ENCODE data around the gene SSU72. TPM values are rescaled to one million over a fixed set of nuclear protein-coding genes. Genes with fewer than 3 reads are reported as not detected.

The SSU72 gene
- total RNA-seq, 2 experiments from 2014 or later: 95.4 to 101 TPM

DNA sequence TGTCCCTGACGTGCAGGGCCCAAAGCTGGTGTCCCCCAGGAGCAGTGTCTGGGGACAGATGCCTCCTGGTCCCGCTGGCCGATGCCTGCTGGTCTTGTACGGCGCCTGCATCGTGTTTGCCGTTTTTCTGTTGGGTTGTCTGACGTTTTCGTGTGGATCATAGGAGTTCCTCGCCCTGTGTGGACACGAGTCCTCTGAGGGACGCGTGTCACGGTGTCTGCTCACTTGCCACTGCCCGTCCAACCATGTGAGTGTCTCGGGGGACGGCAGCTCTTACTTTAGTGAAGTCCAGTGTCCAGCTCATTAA lies 48.1 kb upstream of the SSU72 start:
- Histone ChIP-seq H3K9me3 (ENCODE audit: control insufficient read depth in 1 of 2, insufficient read depth in 1 of 2, low read length in 2 of 2) (no peaks in the 10 kb centered on the region), H3K36me3 (ENCODE audit: insufficient read depth, low read length) (no peaks in the 10 kb centered on the region), H3K27me3 (ENCODE audit: control insufficient read depth in 1 of 2, insufficient read depth in 2 of 2, low read length in 2 of 2) (no peaks in the 10 kb centered on the region), H3K27ac (ENCODE audit: low read depth in 1 of 2, low read length in 2 of 2) (no peak overlapping the region), H3K4me1 (ENCODE audit: insufficient read depth, low read length) (peaks cover under 1% of the 10 kb centered on the region), H3K4me3 (ENCODE audit: low read length) (no peak overlapping the region)
- H3K9me3 Mint-ChIP-seq: no peaks in the 10 kb centered on the region
- ATAC-seq (ENCODE audit: poor library complexity) (no peak), DNase-seq (no peak)
- no peaks in the 10 kb centered on the region for H3K4me1 Mint-ChIP-seq (ENCODE audit: low read depth)
- no peaks in the 10 kb centered on the region for H3K36me3 Mint-ChIP-seq (ENCODE audit: low read depth)
- TF ChIP-seq, protein P1, sequence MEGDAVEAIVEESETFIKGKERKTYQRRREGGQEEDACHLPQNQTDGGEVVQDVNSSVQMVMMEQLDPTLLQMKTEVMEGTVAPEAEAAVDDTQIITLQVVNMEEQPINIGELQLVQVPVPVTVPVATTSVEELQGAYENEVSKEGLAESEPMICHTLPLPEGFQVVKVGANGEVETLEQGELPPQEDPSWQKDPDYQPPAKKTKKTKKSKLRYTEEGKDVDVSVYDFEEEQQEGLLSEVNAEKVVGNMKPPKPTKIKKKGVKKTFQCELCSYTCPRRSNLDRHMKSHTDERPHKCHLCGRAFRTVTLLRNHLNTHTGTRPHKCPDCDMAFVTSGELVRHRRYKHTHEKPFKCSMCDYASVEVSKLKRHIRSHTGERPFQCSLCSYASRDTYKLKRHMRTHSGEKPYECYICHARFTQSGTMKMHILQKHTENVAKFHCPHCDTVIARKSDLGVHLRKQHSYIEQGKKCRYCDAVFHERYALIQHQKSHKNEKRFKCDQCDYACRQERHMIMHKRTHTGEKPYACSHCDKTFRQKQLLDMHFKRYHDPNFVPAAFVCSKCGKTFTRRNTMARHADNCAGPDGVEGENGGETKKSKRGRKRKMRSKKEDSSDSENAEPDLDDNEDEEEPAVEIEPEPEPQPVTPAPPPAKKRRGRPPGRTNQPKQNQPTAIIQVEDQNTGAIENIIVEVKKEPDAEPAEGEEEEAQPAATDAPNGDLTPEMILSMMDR (IDR thresholded peaks at IDR 0.05): no peak
- CTCF ChIA-PET: no interaction called here
- POLR2A ChIA-PET: no interaction called here
- H3K4me3 Mint-ChIP-seq: peak overlapping the region; percentile 15
- H3K27ac Mint-ChIP-seq: peak overlapping the region; percentile 53
- H3K27me3 Mint-ChIP-seq: no peaks in the 10 kb centered on the region
- intact Hi-C loops (cut with DNase I, micrococcal nuclease): no loop called here

DNA sequence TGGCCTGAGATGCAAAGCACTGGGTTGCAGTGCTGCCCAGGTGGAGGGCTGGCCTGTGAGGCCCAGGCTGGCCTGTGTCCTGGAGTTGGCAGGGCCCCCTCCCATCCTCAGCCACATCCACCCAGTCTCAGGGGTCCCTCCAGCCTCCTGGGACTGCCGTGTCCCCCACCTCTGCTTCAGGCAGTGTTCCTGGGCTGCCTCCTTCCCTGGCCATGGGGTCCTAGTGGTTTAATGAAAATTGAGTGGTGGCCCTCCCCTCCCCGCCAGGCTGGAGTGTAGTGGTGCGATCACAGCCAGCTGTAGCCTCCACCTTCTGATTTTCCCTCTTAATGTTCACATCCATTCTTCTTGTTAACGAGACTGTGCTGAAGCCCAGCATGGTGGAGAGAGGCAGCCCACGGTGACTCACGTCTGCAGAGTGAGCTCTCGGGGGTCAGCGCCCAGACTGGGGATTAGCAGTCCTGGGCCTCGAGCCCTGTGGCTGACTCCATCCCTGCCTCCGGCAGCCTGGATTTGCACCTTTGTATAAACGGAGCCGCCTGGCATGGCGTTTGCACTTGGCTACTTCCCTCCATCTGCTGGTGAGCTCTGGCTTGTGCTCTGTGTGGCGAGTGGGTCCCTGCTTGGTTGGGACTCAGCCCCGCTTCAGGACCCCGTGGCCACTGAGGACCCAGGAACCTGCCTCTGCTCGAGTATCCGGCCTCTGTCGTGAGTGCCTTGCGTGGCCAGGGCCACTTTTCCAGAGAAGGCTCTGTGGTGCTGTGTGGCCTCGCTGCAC lies 47.5 kb upstream of the SSU72 start:
- H3K4me3 ChIP-seq (ENCODE audit: low read length): no peak overlapping the region
- ATAC-seq (ENCODE audit: poor library complexity): no peak
- H3K27me3 ChIP-seq (ENCODE audit: control insufficient read depth in 1 of 2, insufficient read depth in 2 of 2, low read length in 2 of 2): no peaks in the 10 kb centered on the region
- TF ChIP-seq, protein P1 (IDR thresholded peaks at IDR 0.05): no peak
- CTCF ChIA-PET: no interaction called here
- no peaks in the 10 kb centered on the region for H3K36me3 ChIP-seq (ENCODE audit: insufficient read depth, low read length)
- Mint-ChIP-seq H3K9me3 (no peaks in the 10 kb centered on the region), H3K27ac (peak overlapping the region; percentile 53), H3K27me3 (no peaks in the 10 kb centered on the region), H3K4me1 (ENCODE audit: low read depth) (peaks cover 3% of the 10 kb centered on the region), H3K36me3 (ENCODE audit: low read depth) (peaks cover 5% of the 10 kb centered on the region), H3K4me3 (peak overlapping the region; percentile 69)
- peaks cover 4% of the 10 kb centered on the region for H3K4me1 ChIP-seq (ENCODE audit: insufficient read depth, low read length)
- no peaks in the 10 kb centered on the region for H3K9me3 ChIP-seq (ENCODE audit: control insufficient read depth in 1 of 2, insufficient read depth in 1 of 2, low read length in 2 of 2)
- DNase-seq: no peak
- POLR2A ChIA-PET: no interaction called here
- H3K27ac ChIP-seq (ENCODE audit: low read depth in 1 of 2, low read length in 2 of 2): no peak overlapping the region
- intact Hi-C loops (cut with DNase I, micrococcal nuclease): no loop called here

DNA sequence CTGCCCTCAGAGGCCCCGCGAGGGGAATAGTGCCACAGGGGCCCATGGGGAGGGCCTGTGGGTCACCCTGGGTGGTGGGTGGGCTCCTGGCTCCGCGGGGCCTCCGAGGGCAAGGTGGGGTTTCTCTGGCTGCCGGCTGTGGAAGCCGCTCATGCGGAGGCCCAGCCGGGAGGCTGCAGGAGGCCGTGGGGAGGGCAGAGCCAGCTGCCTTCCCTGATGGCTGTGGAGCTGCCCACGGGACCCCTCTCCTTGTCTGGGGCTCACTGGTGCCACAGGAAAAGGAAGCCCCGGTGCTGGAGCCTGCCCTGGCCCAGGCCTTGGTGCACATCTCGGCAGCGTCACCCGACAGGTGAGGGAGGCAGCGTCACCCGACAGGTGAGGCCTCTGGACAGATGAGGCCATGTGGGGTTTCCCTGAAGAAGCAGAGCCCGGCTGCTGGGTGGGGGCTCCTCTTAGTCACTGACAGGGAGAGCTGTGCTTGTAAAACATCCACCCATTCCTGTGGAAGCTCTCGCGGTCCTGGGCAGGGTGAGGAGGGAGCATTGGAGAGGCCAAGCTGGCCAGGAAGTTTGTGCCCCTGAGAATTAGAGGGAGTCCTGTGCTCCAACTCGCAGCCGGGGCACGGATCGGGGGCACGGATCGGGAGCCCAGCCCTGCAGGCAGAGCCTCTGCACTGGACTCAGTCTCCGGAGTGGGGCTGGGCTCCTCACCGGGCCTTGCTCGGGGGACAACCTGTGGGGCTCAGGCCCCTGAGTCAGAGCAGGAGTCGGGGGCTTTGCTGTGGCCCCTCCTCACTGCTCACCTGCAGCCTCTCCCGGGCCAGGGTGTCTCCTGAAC lies 46.7 kb upstream of the SSU72 start:
- intact Hi-C loops (cut with DNase I, micrococcal nuclease): no loop called here
- Histone ChIP-seq H3K4me3 (ENCODE audit: low read length) (no peak overlapping the region), H3K27ac (ENCODE audit: low read depth in 1 of 2, low read length in 2 of 2) (no peak overlapping the region), H3K36me3 (ENCODE audit: insufficient read depth, low read length) (no peaks in the 10 kb centered on the region), H3K4me1 (ENCODE audit: insufficient read depth, low read length) (peaks cover 12% of the 10 kb centered on the region), H3K9me3 (ENCODE audit: control insufficient read depth in 1 of 2, insufficient read depth in 1 of 2, low read length in 2 of 2) (no peaks in the 10 kb centered on the region), H3K27me3 (ENCODE audit: control insufficient read depth in 1 of 2, insufficient read depth in 2 of 2, low read length in 2 of 2) (no peaks in the 10 kb centered on the region)
- Mint-ChIP-seq H3K27me3 (no peaks in the 10 kb centered on the region), H3K4me1 (ENCODE audit: low read depth) (peaks cover 5% of the 10 kb centered on the region), H3K27ac (no peak overlapping the region), H3K4me3 (no peak overlapping the region), H3K36me3 (ENCODE audit: low read depth) (peaks cover 6% of the 10 kb centered on the region), H3K9me3 (no peaks in the 10 kb centered on the region)
- ChIA-PET CTCF (no interaction called here), POLR2A (no interaction called here)
- no peak for DNase-seq
- TF ChIP-seq, protein P1 (IDR thresholded peaks at IDR 0.05): no peak
- ATAC-seq (ENCODE audit: poor library complexity): no peak

Measured in CD4-positive, alpha-beta T cell (primary cell).